Upper lobe of left lung (tissue), 6 donors: ENCODE results near the gene DNAJC16. TPM values are rescaled to one million over a fixed set of nuclear protein-coding genes. Genes with fewer than 3 reads are reported as not detected.

Experiments
- ATAC-seq, 2 donors: fragments of 200-7000 bp; cut with Tn5 transposase; one replicate each; pipeline ENCODE4 v1.9.1; 2022; ENCODE audit warnings: mild to moderate bottlenecking in 2 of 2, moderate library complexity in 2 of 2; ENCODE audit not compliant: low FRiP score in 2 of 2
- DNase-seq, 2 donors: peaks; one replicate each; pipeline ENCODE4 v3.0.0-alpha.2; 2019 to 2020
- H3K27ac ChIP-seq, 4 donors: fragments of 200-600 bp; sonication (generic); one replicate each; pipeline ENCODE4 v1.5.1; 2016 to 2019
- H3K27me3 ChIP-seq, 4 donors: fragments of 200-600 bp; sonication (generic); one replicate each; pipeline ENCODE4 v1.5.1; 2017 to 2019
- H3K36me3 ChIP-seq, 4 donors: fragments of 200-600 bp; sonication (generic); one replicate each; pipeline ENCODE4 v1.5.1; 2016 to 2019
- H3K4me1 ChIP-seq, 4 donors: fragments of 200-600 bp; sonication (generic); one replicate each; pipeline ENCODE4 v1.5.1; 2018 to 2019
- H3K4me3 ChIP-seq, 4 donors: fragments of 200-600 bp; sonication (generic); one replicate each; pipeline ENCODE4 v1.5.1; 2017 to 2019; ENCODE audit warnings: mild to moderate bottlenecking in 2 of 4, moderate library complexity in 1 of 4
- H3K9me3 ChIP-seq, 4 donors: fragments of 200-600 bp; sonication (generic); one replicate each; pipeline ENCODE4 v1.5.1; 2018 to 2019
- EP300 ChIP-seq, 4 donors: sonication (generic); formaldehyde crosslinking; IDR thresholded peaks; one replicate each; pipeline ENCODE4 v1.5.1; 2017; ENCODE audit warnings: antibody characterized with exemption in 4 of 4, control low read depth in 2 of 4
- POLR2A ChIP-seq, 4 donors: fragments of 450-650 bp; IDR thresholded peaks; one replicate each; pipeline ENCODE4 v1.5.1; 2016 to 2017; ENCODE audit warnings: antibody characterized with exemption in 4 of 4, mild to moderate bottlenecking in 2 of 4
- POLR2AphosphoS5 ChIP-seq, 2 donors: sonication (generic); formaldehyde crosslinking; IDR thresholded peaks; one replicate each; pipeline ENCODE4 v1.5.1; 2017; ENCODE audit warnings: antibody characterized with exemption in 2 of 2
- WGBS, 2 donors: methylation state at CpG; one replicate each; pipeline ENCODE4 v1.1.5; 2017 to 2018; 5-methylcytosine and 5-hydroxymethylcytosine counted together
- total RNA-seq, 6 donors: library from RNA; depleted of rRNA in 4 of 6; stranded (reverse); fragments of >200 nt in 4 of 6; gene quantifications; one replicate each; pipeline versions ENCODE4 v1.1.0 to v1.2.1, GENCODE V29; 2016 to 2021
- TF ChIP-seq, protein P1 (sequence below), 6 experiments: fragments of 450-650 bp in 4 of 6; fragments of 200-600 bp in 2 of 6; sonication (generic) in 2 of 6; IDR thresholded peaks; one replicate each; pipeline ENCODE4 v1.5.1; 2016 to 2019; ENCODE audit warnings: antibody characterized with exemption in 6 of 6
- donor health status: DM: no; HTN: no; CAD: no; lungs with moderate emphysema.
- donor health status: DM: no; HTN: yes; CAD: no; lungs with severe emphysema.

DNAJC16 gene
- total RNA-seq, 6 donors from 2014 or later, result 12.7 to 23.0 (median 17.1) TPM

GRCh38 chr1:15531682-15532081, 5.0 kb downstream of the DNAJC16 start:
- TF ChIP-seq POLR2A (IDR thresholded peaks at IDR 0.05), result no peak
- no peak for TF ChIP-seq EP300 (IDR thresholded peaks at IDR 0.05)
- TF ChIP-seq, protein P1, sequence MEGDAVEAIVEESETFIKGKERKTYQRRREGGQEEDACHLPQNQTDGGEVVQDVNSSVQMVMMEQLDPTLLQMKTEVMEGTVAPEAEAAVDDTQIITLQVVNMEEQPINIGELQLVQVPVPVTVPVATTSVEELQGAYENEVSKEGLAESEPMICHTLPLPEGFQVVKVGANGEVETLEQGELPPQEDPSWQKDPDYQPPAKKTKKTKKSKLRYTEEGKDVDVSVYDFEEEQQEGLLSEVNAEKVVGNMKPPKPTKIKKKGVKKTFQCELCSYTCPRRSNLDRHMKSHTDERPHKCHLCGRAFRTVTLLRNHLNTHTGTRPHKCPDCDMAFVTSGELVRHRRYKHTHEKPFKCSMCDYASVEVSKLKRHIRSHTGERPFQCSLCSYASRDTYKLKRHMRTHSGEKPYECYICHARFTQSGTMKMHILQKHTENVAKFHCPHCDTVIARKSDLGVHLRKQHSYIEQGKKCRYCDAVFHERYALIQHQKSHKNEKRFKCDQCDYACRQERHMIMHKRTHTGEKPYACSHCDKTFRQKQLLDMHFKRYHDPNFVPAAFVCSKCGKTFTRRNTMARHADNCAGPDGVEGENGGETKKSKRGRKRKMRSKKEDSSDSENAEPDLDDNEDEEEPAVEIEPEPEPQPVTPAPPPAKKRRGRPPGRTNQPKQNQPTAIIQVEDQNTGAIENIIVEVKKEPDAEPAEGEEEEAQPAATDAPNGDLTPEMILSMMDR (IDR thresholded peaks at IDR 0.05), result no peak
- Histone ChIP-seq H3K9me3 (no peaks in the 10 kb centered on the region), H3K27ac (no peak overlapping the region), H3K4me1 (peaks cover 9 to 16% (median 14%) of the 10 kb centered on the region in 4 donors), H3K27me3 (no peaks in the 10 kb centered on the region), H3K36me3 (peaks cover 0 to 38% (median 20%) of the 10 kb centered on the region in 4 donors), H3K4me3 (no peak overlapping the region)
- 61 to 75% methylated on average over 2 of the region's 2 CpGs for WGBS, 2 donors
- no peak for DNase-seq
- no peak for ATAC-seq

- WGBS, 2 donors, result 79 to 85% methylated on average over 6 of the region's 6 CpGs
- TF ChIP-seq, protein P1 (IDR thresholded peaks at IDR 0.05), result no peak
- no peak for TF ChIP-seq POLR2A (IDR thresholded peaks at IDR 0.05)
- no peak for TF ChIP-seq EP300 (IDR thresholded peaks at IDR 0.05)
- no peak for TF ChIP-seq POLR2AphosphoS5 (IDR thresholded peaks at IDR 0.05)
- Histone ChIP-seq H3K4me1 (no peaks in the 10 kb centered on the region), H3K27ac (no peak overlapping the region), H3K27me3 (no peaks in the 10 kb centered on the region), H3K9me3 (no peaks in the 10 kb centered on the region), H3K4me3 (no peak overlapping the region), H3K36me3 (peaks cover 10 to 96% (median 59%) of the 10 kb centered on the region in 4 donors)
- DNase-seq (no peak), ATAC-seq (no peak)
Observed at GRCh38 chr1:15538771-15539170, 12.1 kb downstream of the DNAJC16 start.

DNA sequence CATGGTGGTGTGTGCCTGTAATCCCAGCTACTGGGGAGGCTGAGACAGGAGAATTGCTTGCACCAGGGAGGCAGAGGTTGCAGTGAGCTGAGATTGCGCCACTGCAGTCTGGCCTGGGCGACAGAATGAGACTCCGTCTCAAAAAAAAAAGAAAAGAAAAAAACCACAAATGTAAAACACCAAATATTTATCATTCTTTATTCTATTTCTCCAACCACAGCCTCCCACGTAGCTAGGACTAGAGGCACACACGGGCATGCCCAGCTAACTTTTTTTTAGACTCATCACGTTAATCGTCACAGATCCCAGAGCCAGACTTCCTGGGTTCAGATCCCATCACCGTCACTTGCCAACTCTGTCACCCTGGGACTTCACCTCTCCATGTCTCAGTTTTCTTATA, 13.5 kb downstream of the DNAJC16 start:
- Histone ChIP-seq H3K27ac (no peak overlapping the region), H3K4me3 (no peak overlapping the region), H3K9me3 (no peaks in the 10 kb centered on the region), H3K4me1 (no peaks in the 10 kb centered on the region), H3K36me3 (peaks cover 17 to 96% (median 60%) of the 10 kb centered on the region in 4 donors), H3K27me3 (no peaks in the 10 kb centered on the region)
- no peak for DNase-seq
- 94 to 95% methylated on average over 8 of the region's 8 CpGs for WGBS, 2 donors
- ATAC-seq, result no peak
- TF ChIP-seq POLR2A (IDR thresholded peaks at IDR 0.05) (no peak), POLR2AphosphoS5 (IDR thresholded peaks at IDR 0.05) (no peak), EP300 (IDR thresholded peaks at IDR 0.05) (no peak)
- TF ChIP-seq, protein P1 (IDR thresholded peaks at IDR 0.05), result no peak

DNA sequence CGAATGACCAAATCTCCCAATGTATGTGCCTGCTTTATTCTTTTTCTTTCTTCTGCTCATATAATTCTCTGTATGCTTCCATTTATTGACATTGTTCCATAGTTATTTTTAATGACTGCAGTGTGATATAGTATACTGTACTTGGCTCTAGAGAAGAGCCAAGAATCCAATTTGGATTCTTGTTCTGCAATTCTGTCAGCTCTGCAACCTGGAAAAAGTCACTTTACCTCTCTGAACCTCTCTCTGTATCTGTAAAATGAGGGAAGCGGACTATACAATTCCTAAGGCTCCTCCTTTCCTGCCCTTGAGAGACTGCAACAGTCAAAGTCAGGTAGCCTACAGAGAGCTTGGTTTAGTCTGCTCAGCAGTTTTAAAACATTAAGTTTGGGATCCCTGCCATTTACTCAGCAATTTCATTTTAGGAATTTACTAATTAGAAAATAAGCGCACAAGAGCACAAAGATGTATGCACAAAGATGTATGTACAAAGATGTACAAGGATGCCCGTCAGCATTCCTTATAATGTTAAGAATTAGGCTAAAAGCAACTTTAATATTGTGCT, 14.7 kb downstream of the DNAJC16 start:
- WGBS, 2 donors, result 96 to 98% methylated on average over 4 of the region's 4 CpGs
- Histone ChIP-seq H3K4me3 (no peak overlapping the region), H3K9me3 (no peaks in the 10 kb centered on the region), H3K27ac (no peak overlapping the region), H3K36me3 (peaks cover 20 to 97% (median 63%) of the 10 kb centered on the region in 4 donors), H3K4me1 (no peaks in the 10 kb centered on the region), H3K27me3 (no peaks in the 10 kb centered on the region)
- no peak for ATAC-seq
- TF ChIP-seq, protein P1 (IDR thresholded peaks at IDR 0.05), result no peak
- TF ChIP-seq POLR2AphosphoS5 (IDR thresholded peaks at IDR 0.05) (no peak), EP300 (IDR thresholded peaks at IDR 0.05) (no peak), POLR2A (IDR thresholded peaks at IDR 0.05) (no peak)
- no peak for DNase-seq
